OCI-LY1 (cell line): Measurements from ENCODE around the gene PPP1CC.

Source experiments
- H2AFZ ChIP-seq: fragments of 200-600 bp; sonication (generic), shearing (Covaris generic); 2 replicates; pipeline ENCODE4 v1.6.0; 2014; ENCODE audit warnings: antibody characterized with exemption, mild to moderate bottlenecking, low read length
- H3F3A ChIP-seq: fragments of 200-600 bp; sonication (generic), shearing (Covaris generic); 2 replicates; pipeline ENCODE4 v1.6.0; 2014; ENCODE audit warnings: mild to moderate bottlenecking, antibody characterized with exemption, low read length, moderate library complexity; ENCODE audit not compliant: insufficient read depth
- H3K27ac ChIP-seq: fragments of 200-600 bp; sonication (generic); 2 replicates; pipeline ENCODE4 v1.5.1; 2014; ENCODE audit warnings: low read length, mixed run types, mild to moderate bottlenecking, low read depth; ENCODE audit not compliant: poor library complexity, severe bottlenecking
- H3K27me3 ChIP-seq: fragments of 200-600 bp; sonication (generic); 2 replicates; pipeline ENCODE4 v1.6.0; 2014; ENCODE audit warnings: antibody characterized with exemption, mild to moderate bottlenecking, low read length, moderate library complexity; ENCODE audit not compliant: insufficient read depth
- H3K36me3 ChIP-seq: fragments of 200-600 bp; sonication (generic); 2 replicates; pipeline ENCODE4 v1.6.1; 2014; ENCODE audit warnings: mild to moderate bottlenecking, antibody characterized with exemption, low read length, moderate library complexity, mixed read lengths; ENCODE audit not compliant: insufficient read depth
- H3K4me1 ChIP-seq: fragments of 200-600 bp; sonication (generic); 2 replicates; pipeline ENCODE4 v1.5.1; 2014; ENCODE audit warnings: mild to moderate bottlenecking, low read length, moderate library complexity; ENCODE audit not compliant: insufficient read depth, severe bottlenecking
- H3K4me2 ChIP-seq: fragments of 200-600 bp; sonication (generic), shearing (Covaris generic); 2 replicates; pipeline ENCODE4 v1.6.1; 2014; ENCODE audit warnings: low read length
- H3K4me3 ChIP-seq: fragments of 200-600 bp; sonication (generic); 2 replicates; pipeline ENCODE4 v1.5.1; 2014; ENCODE audit warnings: low read length, low read depth, mild to moderate bottlenecking, mixed read lengths; ENCODE audit not compliant: poor library complexity, severe bottlenecking
- H3K79me2 ChIP-seq: fragments of 200-600 bp; shearing (Covaris generic); 2 replicates; pipeline ENCODE4 v1.6.1; 2016; ENCODE audit warnings: mixed run types, low read length, mixed read lengths; ENCODE audit not compliant: insufficient read depth
- H3K9ac ChIP-seq: fragments of 200-600 bp; sonication (generic), shearing (Covaris generic); 2 replicates; pipeline ENCODE4 v1.6.1; 2014; ENCODE audit warnings: mild to moderate bottlenecking, low read length, mixed read lengths
- H3K9me2 ChIP-seq: fragments of 200-600 bp; sonication (generic), shearing (Covaris generic); 2 replicates; pipeline ENCODE4 v1.6.1; 2014; ENCODE audit warnings: low read depth, mild to moderate bottlenecking, low read length, mixed read lengths
- H3K9me3 ChIP-seq: fragments of 200-600 bp; shearing (Covaris generic); 2 replicates; pipeline ENCODE4 v1.6.1; 2014; ENCODE audit warnings: low read length, mixed read lengths
- H4K20me1 ChIP-seq: fragments of 200-600 bp; sonication (generic), shearing (Covaris generic); 2 replicates; pipeline ENCODE4 v1.6.0; 2016; ENCODE audit warnings: mild to moderate bottlenecking, low read length; ENCODE audit not compliant: insufficient read depth
- CTCF ChIP-seq: fragments of 200-600 bp; sonication (generic), shearing (Covaris generic); IDR thresholded peaks from 2 replicates; pipeline ENCODE4 v1.5.1; 2017; ENCODE audit warnings: mild to moderate bottlenecking, antibody characterized with exemption, low read length, moderate library complexity, mixed read lengths
- EZH2 ChIP-seq: fragments of 200-600 bp; sonication (generic), shearing (Covaris generic); IDR thresholded peaks from 2 replicates; pipeline ENCODE4 v1.8.0; 2017; ENCODE audit warnings: borderline replicate concordance, mixed run types, mild to moderate bottlenecking, antibody characterized with exemption, low read length, moderate library complexity, mixed read lengths

The PPP1CC gene

GRCh38 chr12:110745542-110746284 lies 3.0 kb upstream of the PPP1CC start:
- Histone ChIP-seq H3K27me3 (no peaks in the 10 kb centered on the region), H3K9me3 (no peaks in the 10 kb centered on the region), H3K9ac (no peak overlapping the region), H3K4me2 (no peak overlapping the region), H3K79me2 (peaks cover 19% of the 10 kb centered on the region), H3K9me2 (no peaks in the 10 kb centered on the region), H3F3A (no peaks in the 10 kb centered on the region), H2AFZ (no peak overlapping the region), H4K20me1 (no peaks in the 10 kb centered on the region), H3K4me1 (peaks cover 12% of the 10 kb centered on the region), H3K4me3 (no peak overlapping the region), H3K36me3 (0 out of 2 replicates have a peak, but pooled peaks cover 4% of the 10 kb centered on the region), H3K27ac (no peak overlapping the region)
- no peak for TF ChIP-seq CTCF
- no peak for TF ChIP-seq EZH2

GRCh38 chr12:110744601-110745264 lies 2.0 kb upstream of the PPP1CC start:
- no peak overlapping the region for H3K4me3 ChIP-seq
- peaks cover 22% of the 10 kb centered on the region for H3K4me1 ChIP-seq
- H3K9me2 ChIP-seq: no peaks in the 10 kb centered on the region
- H2AFZ ChIP-seq: no peak overlapping the region
- no peak for TF ChIP-seq EZH2
- TF ChIP-seq CTCF: no peak
- H3K9me3 ChIP-seq: no peaks in the 10 kb centered on the region
- H3K9ac ChIP-seq: no peak overlapping the region
- peaks cover 29% of the 10 kb centered on the region for H3K79me2 ChIP-seq
- H3F3A ChIP-seq: no peaks in the 10 kb centered on the region
- H3K27ac ChIP-seq: no peak overlapping the region
- H3K27me3 ChIP-seq: no peaks in the 10 kb centered on the region
- no peaks in the 10 kb centered on the region for H4K20me1 ChIP-seq
- H3K36me3 ChIP-seq: 0 out of 2 replicates have a peak, but pooled peaks cover 4% of the 10 kb centered on the region
- no peak overlapping the region for H3K4me2 ChIP-seq

- TF ChIP-seq EZH2 (no peak), CTCF (no peak)
- Histone ChIP-seq H3K9me3 (no peaks in the 10 kb centered on the region), H2AFZ (no peak overlapping the region), H4K20me1 (no peaks in the 10 kb centered on the region), H3K4me3 (no peak overlapping the region), H3K79me2 (peaks cover 35% of the 10 kb centered on the region), H3F3A (no peaks in the 10 kb centered on the region), H3K9me2 (no peaks in the 10 kb centered on the region), H3K27ac (no peak overlapping the region), H3K4me2 (peak overlapping the region; percentile 87; the same call in 1 of the 2 replicates), H3K4me1 (peaks cover 27% of the 10 kb centered on the region), H3K9ac (no peak overlapping the region; the same call in 1 of the 2 replicates), H3K36me3 (0 out of 2 replicates have a peak, but pooled peaks cover 4% of the 10 kb centered on the region), H3K27me3 (no peaks in the 10 kb centered on the region)
These were observed 1.5 kb upstream of the PPP1CC start for GRCh38 chr12:110744151-110744571.
